Measurements from ENCODE around the gene OTOS. TPM values are rescaled to one million over a fixed set of nuclear protein-coding genes. Genes with fewer than 3 reads are reported as not detected.

Gene OTOS
- total RNA-seq, 1 experiment from 2014 or later, result not detected

GRCh38 chr2:240155745-240156390, 15.4 kb upstream of the OTOS start:
- no peaks in the 10 kb centered on the region; the same call in 1 of the 2 replicates for H3K4me1 ChIP-seq (ENCODE audit: control insufficient read depth, insufficient read depth, low read length)
- no peaks in the 10 kb centered on the region for H3K36me3 ChIP-seq (ENCODE audit: control insufficient read depth, insufficient read depth, low read length)
- no peak overlapping the region for H3K4me3 ChIP-seq (ENCODE audit: low read depth in 2 of 2, low read length in 2 of 2)
- ChIA-PET POLR2A (no interaction called here), CTCF (interaction anchor here (0.6 kb wide), 1 partner anchor 1238 kb away, joined by 5 read pairs; no protein-coding TSS in a partner anchor)
- TF ChIP-seq TCF7L2 (IDR thresholded peaks at IDR 0.05; ENCODE audit: low read depth, low read length), result no peak
- TF ChIP-seq POLR2AphosphoS5 (IDR thresholded peaks at IDR 0.05; ENCODE audit: low read depth, low read length), result no peak
- TF ChIP-seq CTCF (IDR thresholded peaks at IDR 0.05), result no peak
- TF ChIP-seq SIN3A (IDR thresholded peaks at IDR 0.05; ENCODE audit: borderline replicate concordance, insufficient read depth, low read depth, low read length), result no peak
- no peak for TF ChIP-seq REST (IDR thresholded peaks at IDR 0.05; ENCODE audit: insufficient read depth in 1 of 2, low read depth in 2 of 2, low read length in 1 of 2)
- in situ Hi-C loops (cut with HindIII; ENCODE audit: low pct_unique_long_range_greater_than_20kb, low sequenced_read_pairs) (no loop called here), intact Hi-C loops (cut with micrococcal nuclease; ENCODE audit: unreplicated experiment) (no loop called here)
- no TSS peak for BruUV-seq (replicated peaks)
- H3K27ac ChIP-seq (ENCODE audit: low read length), result no peak overlapping the region
- H3K9me3 ChIP-seq (ENCODE audit: control insufficient read depth, insufficient read depth, low read depth, low read length), result no peaks in the 10 kb centered on the region
- peaks cover 8% of the 10 kb centered on the region for H3K27me3 ChIP-seq (ENCODE audit: control insufficient read depth, insufficient read depth, low read length)
- ATAC-seq, result no peak
- no peak for DNase-seq (ENCODE audit: low read depth, low spot score)

GRCh38 chr2:240155048-240155744, 14.7 kb upstream of the OTOS start:
- Histone ChIP-seq H3K9me3 (ENCODE audit: control insufficient read depth, insufficient read depth, low read depth, low read length) (no peaks in the 10 kb centered on the region), H3K27me3 (ENCODE audit: control insufficient read depth, insufficient read depth, low read length) (peaks cover 8% of the 10 kb centered on the region), H3K36me3 (ENCODE audit: control insufficient read depth, insufficient read depth, low read length) (no peaks in the 10 kb centered on the region), H3K4me1 (ENCODE audit: control insufficient read depth, insufficient read depth, low read length) (no peaks in the 10 kb centered on the region; the same call in 1 of the 2 replicates), H3K4me3 (ENCODE audit: low read depth in 2 of 2, low read length in 2 of 2) (no peak overlapping the region), H3K27ac (ENCODE audit: low read length) (no peak overlapping the region)
- no TSS peak for BruUV-seq (replicated peaks)
- no peak for TF ChIP-seq TCF7L2 (IDR thresholded peaks at IDR 0.05; ENCODE audit: low read depth, low read length)
- TF ChIP-seq CTCF (IDR thresholded peaks at IDR 0.05), result no peak
- no peak for TF ChIP-seq REST (IDR thresholded peaks at IDR 0.05; ENCODE audit: insufficient read depth in 1 of 2, low read depth in 2 of 2, low read length in 1 of 2)
- TF ChIP-seq SIN3A (IDR thresholded peaks at IDR 0.05; ENCODE audit: borderline replicate concordance, insufficient read depth, low read depth, low read length), result no peak
- TF ChIP-seq POLR2AphosphoS5 (IDR thresholded peaks at IDR 0.05; ENCODE audit: low read depth, low read length), result no peak
- intact Hi-C loops (cut with micrococcal nuclease; ENCODE audit: unreplicated experiment) (no loop called here), in situ Hi-C loops (cut with HindIII; ENCODE audit: low pct_unique_long_range_greater_than_20kb, low sequenced_read_pairs) (no loop called here)
- no peak for DNase-seq (ENCODE audit: low read depth, low spot score)
- CTCF ChIA-PET, result no interaction called here
- POLR2A ChIA-PET, result no interaction called here
- no peak for ATAC-seq
